ENCODE results near the gene OR51E1.

OR51E1 gene

DNA sequence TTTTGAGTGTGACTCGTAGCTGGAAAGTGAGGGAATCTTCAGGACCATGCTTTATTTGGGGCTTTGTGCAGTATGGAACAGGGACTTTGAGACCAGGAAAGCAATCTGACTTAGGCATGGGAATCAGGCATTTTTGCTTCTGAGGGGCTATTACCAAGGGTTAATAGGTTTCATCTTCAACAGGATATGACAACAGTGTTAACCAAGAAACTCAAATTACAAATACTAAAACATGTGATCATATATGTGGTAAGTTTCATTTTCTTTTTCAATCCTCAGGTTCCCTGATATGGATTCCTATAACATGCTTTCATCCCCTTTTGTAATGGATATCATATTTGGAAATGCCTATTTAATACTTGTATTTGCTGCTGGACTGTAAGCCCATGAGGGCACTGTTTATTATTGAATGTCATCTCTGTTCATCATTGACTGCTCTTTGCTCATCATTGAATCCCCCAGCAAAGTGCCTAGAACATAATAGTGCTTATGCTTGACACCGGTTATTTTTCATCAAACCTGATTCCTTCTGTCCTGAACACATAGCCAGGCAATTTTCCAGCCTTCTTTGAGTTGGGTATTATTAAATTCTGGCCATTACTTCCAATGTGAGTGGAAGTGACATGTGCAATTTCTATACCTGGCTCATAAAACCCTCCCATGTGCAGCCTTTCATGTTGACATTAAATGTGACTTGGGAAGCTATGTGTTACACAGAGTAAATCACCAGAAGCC is 11.0 kb downstream of the OR51E1 start:
- no peak for DNase-seq

DNA sequence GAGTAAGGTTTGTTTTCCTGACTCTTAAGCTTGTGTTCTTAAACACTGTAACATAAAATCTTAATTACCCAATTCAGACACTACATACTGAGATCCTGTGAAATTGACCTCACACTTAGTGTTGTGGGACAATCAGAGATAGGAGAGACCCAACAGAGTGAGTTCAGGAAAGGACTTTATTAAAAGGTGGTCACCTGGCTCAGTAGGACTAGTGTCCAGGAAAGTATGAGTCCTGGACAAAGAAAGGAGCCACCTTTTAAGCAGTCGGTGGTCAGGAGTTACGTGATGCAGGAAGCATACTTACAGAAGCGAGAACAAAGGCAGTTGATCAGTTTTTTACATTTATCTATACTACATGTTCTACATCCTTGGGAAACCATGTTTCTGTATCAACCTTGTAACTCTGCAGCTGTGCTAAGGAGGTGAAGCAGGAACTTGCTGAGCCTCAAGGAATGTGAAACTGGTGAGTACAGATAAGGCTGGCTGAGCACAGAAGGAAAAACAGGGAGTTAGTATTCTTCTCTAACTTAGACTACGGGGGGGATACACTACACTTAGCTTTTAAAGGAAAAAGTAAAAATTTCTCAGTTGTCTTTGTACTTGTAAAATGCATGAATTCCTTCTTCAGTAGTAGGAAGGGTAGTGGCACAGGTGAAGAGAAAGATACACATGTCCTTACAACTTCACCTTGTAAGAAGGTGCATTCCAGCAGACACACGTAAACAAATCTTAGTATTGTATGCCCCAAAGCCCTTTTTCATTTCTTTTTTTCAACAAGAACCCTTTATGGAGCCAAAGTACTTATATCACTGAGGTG is 15.1 kb downstream of the OR51E1 start:
- no peak for DNase-seq

DNA sequence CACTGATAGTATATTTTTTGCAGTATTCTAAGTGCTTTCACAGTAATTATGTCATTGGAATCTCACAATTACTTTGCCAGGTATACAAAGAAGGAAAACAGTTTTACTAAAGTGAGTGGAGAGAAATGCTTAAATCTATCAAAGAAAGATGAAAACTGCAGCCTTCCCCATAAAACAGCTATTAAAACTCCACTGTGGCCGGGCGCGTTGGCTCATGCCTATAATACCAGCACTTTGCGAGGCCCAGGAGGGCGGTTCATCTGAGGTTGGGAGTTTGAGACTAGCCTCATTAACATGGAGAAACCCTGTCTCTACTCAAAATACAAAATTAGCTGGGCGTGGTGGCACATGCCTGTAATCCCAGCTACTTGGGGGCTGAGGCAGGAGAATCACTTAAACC is 19.1 kb downstream of the OR51E1 start:
- DNase-seq: no peak

DNA sequence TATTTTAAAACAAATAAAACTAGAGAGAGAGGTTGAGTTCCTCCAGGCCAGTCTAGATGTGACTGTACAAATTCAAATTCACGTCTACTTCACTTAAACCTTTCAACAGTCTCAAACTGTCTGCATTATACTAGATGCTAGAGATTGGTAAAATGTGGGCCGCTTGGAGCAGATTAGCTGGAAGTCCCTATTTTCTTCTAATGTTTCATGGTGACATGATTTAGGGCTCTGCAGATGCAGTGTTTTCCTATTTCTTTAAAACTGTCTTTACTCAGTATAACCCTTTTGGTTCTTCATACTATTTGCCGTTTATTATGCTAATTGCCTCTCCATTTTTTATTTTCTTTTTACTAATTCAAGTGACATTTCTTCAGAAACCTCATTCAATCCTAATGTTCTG is 20.4 kb downstream of the OR51E1 start:
- DNase-seq: no peak

DNA sequence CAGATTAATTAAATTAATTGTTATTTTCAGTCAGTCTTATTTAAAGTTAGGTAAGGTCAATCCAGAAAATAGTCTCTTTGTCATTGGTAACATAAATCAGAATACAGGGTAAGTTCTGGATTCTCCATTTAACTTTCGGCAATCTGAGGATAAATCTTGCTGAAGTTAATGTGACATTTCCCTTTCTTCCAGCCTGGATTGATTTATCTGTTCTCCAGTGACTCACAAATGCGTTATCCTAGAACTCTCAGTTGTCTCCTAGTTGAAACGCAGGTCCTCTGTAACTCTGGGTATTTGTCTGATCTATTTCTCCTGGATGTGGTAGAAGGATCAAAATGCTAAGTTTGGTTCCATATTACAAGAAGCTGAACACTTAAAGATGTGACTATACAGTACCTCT is 21.0 kb downstream of the OR51E1 start:
- no peak for DNase-seq

DNA sequence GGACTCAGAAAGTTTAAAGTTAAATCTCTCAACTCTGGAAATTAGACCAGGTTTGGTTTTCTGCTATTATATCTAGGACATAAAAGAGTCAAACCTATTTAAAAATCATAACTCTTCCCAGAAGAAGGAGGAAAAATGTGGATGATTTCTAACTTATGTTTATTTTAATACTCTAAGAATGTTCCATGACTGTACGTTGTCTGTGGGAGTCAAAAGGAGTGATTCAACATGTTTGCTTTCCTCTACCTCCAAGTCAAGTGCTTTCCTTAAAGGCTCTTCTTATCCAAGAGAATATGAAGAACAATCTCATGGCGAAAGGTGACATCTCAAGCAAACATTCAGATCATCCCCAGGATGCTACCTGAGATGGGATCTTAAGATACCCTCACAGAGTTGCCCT is 21.6 kb downstream of the OR51E1 start:
- no peak for DNase-seq

DNA sequence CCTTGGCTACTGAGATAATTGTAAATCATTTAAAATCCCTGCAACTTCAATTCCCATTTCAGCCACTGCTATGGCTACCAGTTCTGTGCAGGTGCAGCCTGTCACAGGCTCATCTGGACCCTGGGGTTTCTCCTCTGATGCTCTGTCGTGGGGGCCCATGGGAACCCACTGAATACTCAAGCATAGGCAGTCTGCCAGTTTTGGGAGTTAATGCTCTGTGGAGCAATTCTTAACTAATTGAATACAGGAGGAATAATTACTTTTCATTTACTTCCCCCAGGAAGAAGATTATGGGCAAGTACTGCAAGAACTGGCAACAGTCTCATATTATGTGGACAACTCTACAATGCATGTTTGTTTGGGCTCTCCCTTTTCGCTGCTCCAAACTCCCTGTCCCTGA is 28.0 kb downstream of the OR51E1 start:
- DNase-seq: no peak

DNA sequence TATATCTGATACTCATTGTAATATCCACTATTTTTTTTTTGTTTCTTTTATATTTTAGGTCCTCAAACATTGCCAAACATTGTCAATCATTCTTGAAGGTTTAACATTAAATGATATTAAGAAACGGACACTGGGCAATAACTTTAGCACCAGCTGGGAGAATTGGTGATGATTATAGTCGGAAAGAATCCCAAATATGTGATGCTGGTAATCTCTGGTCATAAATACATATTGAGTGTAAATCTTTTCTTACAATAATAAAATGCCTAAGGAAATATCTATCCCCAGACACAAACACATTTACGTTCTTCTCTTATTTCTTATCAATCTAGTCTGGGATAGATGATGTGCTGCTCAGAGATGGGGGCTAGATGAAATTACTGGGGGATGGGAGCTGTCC is 28.7 kb downstream of the OR51E1 start:
- no peak for DNase-seq

DNA sequence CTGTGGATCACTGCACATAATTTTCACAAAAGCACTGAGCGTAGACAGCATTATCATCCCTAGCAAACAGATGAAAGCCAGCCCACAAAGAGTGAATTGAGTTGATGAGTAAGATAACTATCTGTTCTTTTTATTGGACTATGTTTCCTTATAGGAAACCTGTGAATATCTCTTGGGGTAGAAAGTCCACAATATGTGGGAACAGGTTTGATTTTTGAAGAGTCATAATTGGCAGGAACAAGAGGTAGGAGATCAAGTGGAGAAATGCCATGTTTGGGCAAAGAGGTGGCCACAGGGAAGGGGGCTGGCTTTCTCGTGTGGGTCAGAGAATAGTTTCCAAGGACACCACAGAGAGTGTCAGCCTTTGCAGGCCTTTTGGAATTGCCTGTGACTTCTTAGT is 30.0 kb downstream of the OR51E1 start:
- no peak for DNase-seq

DNA sequence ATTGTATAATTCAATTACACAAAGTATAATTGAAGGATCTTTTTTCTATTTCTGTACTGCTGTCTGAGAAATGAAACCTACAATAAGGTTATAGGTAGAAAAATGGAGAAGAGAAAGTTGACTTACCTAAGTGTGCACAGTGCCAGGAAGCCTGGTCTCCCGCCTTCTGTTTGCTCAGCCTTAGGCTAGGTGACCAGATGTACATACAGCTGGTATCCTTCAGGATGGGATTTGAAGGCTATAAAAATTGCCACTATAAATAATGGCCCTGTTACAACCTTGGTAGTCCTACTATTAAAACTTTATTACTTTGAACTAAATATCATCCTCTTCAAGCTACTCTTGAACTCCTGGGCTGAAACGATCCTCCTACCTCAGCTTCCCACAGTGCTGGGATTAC is 34.2 kb downstream of the OR51E1 start:
- DNase-seq: no peak

DNA sequence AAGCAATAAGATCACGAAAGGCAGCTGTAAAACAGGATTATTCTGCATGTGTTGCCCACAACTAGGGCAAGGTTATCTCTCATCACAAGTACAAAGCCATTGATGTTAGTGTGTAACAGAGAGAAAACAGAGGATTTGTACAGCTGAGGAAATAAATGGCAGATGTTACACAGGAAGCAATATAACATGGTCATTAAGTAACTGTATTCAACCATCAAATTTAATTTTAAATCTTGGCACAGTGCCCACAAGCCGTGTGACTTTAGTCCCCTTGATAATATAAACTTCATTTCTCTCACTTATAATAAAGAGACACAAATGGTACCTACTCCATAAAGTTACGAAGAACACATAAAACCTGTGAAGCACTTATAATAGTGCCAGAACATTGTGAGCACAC is 36.6 kb downstream of the OR51E1 start:
- DNase-seq: no peak

DNA sequence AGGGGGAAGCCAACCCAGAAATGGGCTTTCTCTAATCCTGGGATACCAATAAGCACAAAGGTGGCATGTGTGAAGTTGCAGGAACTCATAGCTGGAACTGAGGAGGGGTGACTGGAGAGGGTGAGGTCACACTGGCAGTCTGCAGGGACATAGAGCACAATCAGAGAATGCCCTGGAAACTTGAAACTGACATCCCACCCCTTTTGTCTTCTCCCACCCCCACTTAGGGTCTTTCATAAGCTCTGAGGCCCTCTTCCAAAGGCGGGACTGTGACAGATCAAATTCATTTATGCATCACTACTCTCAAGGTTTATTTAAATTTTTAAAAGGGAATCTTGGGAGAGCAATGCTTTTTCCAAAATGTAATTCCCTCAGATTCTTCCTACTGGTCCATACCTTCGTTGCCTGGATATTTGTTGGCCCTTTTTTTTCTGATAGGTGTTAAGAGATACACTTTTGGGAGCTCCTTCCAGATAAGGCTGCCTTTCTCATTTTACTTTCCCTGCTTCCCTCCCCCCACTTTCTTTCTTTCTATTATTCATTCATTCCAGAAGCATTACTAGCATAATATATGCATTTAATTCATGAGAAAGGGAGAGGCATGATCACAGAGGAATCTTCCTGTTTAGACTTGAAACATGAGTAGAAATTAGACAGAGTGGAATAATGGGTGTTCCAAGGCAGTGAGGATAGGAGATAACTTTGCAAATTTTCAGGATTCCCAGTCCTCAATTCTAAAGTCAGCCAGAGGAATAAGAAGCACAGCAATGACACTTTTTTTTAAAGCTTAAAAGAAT is 39.0 kb downstream of the OR51E1 start:
- no peak for DNase-seq

DNA sequence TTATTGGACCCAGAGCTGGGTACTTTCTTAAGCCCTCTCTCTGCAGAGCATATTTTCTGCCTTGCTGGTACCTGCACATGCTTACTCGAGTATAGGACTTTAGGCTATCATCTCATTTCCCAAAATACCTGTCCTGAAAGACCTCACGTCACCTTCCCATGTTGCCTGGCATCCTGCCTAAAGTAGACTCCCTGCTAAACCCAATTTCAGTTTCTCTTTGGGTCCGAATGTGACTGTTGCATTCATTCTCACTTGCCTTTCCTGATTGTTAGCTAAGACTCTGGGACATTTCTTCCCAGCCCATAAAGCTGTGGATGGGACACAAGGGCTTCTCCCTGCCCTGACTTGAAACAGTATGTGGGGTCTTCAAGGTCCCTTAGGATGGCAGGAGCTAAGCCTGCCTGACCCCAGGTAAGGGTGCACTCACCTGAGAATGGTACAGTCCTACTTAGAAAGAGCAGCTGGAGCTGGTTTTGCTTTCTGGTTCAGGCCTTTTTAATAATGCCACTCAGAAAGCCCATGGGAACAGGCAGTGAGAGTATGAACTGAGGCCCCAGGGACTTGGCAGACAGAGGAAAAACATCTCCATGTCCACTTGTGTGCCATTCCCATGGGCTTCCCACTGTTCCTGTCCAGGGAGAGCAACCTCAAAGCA is 41.0 kb downstream of the OR51E1 start:
- DNase-seq: no peak

DNA sequence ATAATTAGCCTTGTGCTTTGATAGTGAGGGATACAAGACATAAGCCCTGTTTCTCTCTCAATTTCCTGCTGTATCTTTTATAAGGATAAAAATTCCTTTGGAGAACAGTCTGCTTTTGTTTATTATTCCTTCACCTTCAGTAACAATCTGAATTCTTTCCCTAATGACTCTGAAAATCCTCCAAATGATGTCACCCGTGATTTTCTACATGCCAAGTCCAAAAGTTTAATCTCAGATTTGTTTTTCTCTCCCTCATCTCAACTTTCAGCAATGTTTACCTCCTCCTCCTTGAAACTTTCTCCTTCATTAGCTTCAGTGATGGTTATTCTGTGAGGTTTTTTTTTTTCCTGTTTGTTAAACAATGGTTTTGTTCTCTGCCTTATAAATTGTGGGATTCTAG is 51.7 kb downstream of the OR51E1 start:
- no peak for DNase-seq

DNA sequence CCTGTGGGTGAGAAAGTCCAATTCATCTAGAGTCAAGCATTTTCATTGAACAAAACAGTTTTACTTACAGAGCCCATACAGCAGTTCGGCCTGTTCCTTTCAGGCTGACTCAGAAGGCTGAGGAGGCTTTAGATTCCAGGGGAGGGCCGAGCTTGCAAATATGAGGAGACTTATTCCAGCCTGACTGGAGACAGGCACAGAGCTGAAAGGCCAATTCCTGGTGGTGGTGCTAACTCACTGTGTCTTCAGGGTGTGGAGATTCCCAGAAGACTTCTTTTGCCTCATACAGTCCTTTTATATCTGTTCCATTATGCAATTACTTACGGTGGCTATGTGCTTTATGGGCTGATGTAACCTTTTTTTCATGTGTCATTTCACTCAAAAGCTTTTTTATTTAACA is 53.8 kb downstream of the OR51E1 start, which contains the start of gene OR51E2:
Gene OR51E2 (minus strand): TSS at position 269 of the 400 bp plus-strand sequence. CDS start 15,142 bp downstream, outside the sequence.
- DNase-seq: no peak

DNA sequence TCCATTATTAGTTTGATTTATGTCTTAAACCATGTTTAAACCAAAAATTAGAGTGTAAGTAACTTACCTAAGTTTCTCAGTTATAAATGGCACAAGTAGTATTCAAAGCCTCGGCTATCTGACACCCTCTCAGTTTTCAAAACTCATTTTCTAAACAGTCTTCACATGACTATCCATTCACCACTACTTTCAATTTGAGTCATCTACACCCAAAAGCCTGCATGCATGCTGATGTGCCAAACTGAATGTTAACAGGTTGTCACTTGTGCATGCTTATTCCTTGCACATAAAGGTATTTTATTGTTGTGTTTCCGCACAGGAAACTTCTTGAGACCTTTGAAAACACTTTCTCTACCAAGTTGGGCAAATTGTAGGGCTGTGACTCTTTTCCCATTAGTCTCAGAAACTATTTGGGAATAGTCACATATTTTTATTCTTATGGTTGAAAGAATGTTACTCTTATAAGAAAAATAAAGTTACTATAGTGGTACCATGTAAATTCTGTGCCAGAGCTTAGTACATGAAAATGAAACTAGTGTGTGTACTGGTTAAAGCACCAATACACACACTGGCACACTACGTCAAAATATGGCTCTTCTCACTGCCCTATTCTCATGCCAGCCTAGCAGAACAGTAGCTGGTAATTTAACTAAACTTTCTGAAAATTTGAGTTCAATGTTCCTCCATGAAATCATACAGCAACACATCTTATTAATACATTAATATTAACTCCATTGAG is 56.1 kb downstream of the OR51E1 start:
- no peak for DNase-seq

DNA sequence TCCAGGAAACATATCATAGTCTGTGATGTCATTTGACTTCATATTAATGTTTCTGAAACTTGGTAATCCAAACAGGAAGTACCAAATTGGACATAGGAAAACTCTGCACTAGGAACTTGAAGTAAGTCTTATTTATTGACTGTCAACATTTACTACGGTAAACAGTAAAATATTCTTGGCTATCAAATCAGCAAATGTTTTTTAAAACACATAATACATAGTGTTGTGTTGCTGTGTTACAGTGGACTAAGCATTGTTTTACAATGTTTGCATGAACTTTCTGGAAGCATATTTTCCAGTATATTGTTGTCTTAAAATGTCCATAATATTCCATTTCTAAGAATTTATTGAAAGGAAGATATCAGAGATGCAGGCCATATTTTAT is 56.6 kb downstream of the OR51E1 start:
- DNase-seq: no peak

DNA sequence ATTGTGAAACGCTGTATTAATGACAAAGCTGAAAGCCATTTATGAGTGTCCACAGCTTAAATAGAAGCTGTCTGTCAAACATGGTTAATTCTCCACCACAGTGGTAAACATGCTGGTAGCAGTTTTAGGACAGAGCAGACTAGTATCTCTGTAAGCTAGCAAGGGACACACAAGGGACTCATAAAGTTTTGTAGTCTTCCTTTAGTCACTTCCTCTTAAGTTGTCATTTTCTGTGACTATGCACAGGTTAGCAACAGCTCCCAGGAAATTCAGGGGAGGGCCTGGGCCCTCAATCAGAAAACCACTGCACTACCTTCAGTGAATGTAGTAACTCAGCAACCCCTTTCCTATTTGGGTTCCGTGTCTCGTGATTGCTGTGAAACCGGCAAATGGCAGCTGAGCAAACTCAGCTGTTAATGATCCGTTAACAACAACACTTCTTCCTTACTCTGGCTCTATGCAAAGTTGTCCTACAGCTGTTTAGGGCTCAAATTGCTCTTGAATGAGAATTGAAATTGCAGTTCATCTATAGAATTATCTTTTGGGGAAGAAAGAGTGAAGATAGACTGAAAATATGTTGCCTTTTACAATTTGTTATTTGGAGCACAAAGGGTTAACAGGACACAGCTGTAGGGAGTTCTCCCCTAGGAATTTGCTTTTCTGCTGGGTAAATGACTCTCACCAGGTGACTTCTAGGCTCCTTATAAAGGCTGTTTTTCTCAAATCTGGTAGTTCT is 60.4 kb downstream of the OR51E1 start, which contains the start of gene MMP26:
Gene MMP26 (plus strand): TSS at position 731 of the 736 bp plus-strand sequence.
- peak; percentile 1 for DNase-seq

DNA sequence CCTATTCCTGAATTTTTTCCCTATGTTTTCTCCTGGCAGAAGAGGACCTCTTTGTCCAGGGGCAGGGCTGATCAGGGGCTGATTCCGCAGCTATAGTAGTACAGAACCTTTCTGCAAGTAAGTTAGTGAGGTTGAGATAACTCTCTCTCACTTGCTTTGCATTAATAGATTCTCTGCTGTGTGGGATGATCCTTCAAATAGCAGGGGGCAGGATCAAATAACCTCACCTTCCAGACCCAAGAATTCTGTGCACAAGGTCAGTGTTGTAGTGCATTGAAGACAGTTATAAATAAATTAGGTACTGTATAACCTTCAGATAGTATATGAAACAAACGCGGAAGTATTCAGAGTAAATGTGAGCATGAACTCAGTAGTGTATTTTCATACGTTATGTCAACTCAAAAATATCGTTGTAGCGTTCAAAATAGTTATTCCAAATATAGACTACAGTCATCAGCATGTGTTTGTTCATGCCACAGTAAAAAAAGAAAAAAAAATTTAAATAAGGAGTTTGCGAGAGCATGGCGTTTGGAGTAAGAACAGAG is 61.1 kb downstream of the OR51E1 start:
- DNase-seq: no peak

Measured in GF-D8 (cell line).